GM13977 (cell line): ENCODE measurements around the gene EVC.
"Not testable (repeated sequence)": the region's sequence is repeated elsewhere in the genome, so short reads cannot be mapped to it uniquely, and the experiment has no call there.

ENCODE experiments used
- DNase-seq: peaks from one replicate; pipeline ENCODE4 v3.0.0; 2012; ENCODE audit warnings: low spot score
- in situ Hi-C: fragments of 300-500 bp; cut with MboI; formaldehyde crosslinking; loops from one replicate; pipeline ENCODE4 v1.12.0; 2022; ENCODE audit warnings: low sequenced_read_pairs, low pct_unique_long_range_greater_than_20kb, mixed read lengths, inconsistent platforms; ENCODE audit not compliant: unreplicated experiment
- TF ChIP-seq, protein P1 (sequence below): IDR thresholded peaks from 2 replicates; pipeline ENCODE4 v1.5.1; 2012; ENCODE audit warnings: mild to moderate bottlenecking, control low read depth; ENCODE audit not compliant: insufficient read depth; ENCODE audit errors: extremely low read depth, missing control alignments

The EVC gene

DNA sequence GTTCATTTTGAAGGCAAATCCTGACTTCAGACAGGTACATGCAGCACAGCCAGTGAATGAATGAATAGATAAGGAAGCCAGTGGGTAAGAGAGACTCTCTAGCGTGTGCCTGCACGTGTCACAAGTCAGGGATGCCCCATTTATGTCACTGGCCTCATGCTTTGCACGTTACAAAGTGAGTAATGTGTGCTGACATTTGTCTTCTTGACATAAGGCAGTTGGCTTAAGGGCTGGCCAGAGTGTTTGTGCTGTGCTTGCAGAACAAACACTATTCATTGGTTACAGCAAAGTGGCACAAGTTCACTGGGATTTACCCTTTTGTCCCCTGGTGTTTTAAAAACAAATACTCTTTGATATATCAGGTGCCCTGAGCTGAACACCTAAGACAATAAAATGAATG lies 125.9 kb downstream of the EVC start:
- DNase-seq, result no peak
- TF ChIP-seq, protein P1, sequence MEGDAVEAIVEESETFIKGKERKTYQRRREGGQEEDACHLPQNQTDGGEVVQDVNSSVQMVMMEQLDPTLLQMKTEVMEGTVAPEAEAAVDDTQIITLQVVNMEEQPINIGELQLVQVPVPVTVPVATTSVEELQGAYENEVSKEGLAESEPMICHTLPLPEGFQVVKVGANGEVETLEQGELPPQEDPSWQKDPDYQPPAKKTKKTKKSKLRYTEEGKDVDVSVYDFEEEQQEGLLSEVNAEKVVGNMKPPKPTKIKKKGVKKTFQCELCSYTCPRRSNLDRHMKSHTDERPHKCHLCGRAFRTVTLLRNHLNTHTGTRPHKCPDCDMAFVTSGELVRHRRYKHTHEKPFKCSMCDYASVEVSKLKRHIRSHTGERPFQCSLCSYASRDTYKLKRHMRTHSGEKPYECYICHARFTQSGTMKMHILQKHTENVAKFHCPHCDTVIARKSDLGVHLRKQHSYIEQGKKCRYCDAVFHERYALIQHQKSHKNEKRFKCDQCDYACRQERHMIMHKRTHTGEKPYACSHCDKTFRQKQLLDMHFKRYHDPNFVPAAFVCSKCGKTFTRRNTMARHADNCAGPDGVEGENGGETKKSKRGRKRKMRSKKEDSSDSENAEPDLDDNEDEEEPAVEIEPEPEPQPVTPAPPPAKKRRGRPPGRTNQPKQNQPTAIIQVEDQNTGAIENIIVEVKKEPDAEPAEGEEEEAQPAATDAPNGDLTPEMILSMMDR, result no peak
- in situ Hi-C loops, result no loop called here

DNA sequence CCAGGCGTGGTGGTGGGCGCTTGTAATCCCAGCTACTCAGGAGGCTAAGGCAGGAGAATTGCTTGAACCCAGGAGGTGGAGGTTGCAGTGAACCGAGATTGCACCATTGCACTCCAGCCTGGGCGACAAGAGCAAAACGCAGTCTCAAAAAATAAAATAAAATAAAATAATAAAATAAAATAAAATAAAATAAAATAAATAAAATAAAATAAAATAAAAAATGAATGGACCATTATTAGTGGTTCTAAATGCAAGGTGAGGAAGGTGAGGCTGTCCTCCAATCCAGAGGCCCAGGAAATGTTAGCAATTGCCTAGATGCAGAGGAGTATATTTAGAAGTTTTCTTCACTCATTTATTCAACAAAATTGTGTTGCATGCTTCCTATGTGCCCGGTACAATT lies 126.5 kb downstream of the EVC start:
- in situ Hi-C loops, DNase-seq: not testable (repeated sequence)

DNA sequence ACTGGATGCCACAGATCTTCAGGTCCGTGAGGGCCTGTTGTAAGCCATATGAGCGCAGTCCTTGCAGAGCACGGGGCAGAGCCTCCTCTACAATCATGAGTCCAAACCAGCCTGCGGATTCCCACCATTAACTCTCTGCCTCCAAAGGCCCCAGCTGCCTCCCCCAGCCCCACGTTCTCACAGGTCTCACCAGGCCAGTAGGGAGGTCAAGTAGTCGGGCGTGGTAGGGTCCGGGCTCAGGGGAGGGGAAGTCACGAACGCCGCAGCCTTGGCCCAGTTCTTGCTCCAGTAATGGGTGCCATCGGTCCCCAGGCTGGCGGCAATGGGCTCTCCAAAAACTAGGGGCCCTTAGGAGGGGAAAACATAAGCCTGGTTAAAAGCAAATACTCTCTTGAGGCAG lies 128.3 kb downstream of the EVC start:
- TF ChIP-seq, protein P1, result no peak
- no peak for DNase-seq
- in situ Hi-C loops, result no loop called here

DNA sequence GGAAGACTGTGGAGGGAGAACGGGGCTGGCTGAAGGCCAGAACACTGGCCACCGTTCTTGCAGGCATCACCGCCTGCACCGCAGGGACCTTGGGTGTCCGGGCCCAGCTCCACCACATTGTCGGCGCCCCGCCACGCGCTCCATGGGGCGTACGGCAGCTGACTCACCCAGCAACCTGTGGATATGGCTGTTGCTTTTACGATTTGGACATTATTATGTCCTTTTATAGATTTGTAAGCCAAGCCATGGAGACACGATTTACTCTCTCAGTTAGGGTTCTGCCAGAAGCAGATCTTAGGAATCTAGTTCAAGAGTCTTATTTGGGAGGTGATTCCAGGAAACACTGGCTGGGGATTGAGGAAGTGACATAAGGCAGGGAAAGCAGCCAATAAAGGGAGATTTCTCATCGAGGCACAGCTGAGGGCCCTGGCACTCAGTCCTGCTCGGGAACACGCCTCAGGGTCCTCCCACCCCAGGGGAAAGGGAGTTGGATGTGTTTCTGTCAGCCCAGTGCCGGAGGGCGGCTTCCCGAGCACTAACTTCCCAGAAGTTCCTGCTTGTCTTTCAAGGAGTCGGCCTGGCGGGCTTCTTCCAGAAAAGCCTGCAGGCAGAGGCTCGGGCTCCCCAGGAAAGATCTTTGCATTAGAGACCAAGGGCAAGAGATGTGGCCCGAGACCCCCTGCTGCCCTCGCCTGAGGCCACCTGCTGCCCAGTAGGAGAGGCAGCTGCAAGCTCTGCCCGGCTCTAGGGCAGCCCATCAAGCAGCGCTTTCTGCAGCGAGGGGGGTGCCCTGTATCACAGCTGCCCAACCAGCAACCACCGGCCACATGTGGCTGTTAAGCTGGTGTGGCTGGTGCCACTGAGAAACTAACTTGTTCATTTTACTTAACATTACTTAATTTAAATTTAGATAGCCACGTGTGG lies 129.0 kb downstream of the EVC start:
- TF ChIP-seq, protein P1, result no peak
- in situ Hi-C loops, result no loop called here
- no peak for DNase-seq

DNA sequence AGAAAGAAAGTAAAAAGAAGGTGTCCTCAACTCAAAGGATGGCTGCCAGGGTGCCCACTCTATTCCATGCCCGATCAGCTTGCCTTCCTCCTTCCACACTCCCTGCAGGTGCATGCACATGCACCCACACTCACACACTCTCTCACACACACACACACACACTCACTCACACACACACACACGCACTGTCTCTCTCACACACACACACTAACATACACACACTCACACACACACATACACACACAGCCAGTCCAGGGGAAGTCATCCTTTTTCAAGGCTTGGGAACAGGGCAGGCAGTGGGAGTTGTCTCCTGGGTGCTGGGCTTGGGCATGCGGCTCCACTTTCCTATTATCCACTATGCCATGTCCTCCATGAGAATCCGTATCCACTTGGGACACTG lies 131.5 kb downstream of the EVC start:
- TF ChIP-seq, protein P1, result no peak
- in situ Hi-C loops, result no loop called here
- DNase-seq, result no peak

DNA sequence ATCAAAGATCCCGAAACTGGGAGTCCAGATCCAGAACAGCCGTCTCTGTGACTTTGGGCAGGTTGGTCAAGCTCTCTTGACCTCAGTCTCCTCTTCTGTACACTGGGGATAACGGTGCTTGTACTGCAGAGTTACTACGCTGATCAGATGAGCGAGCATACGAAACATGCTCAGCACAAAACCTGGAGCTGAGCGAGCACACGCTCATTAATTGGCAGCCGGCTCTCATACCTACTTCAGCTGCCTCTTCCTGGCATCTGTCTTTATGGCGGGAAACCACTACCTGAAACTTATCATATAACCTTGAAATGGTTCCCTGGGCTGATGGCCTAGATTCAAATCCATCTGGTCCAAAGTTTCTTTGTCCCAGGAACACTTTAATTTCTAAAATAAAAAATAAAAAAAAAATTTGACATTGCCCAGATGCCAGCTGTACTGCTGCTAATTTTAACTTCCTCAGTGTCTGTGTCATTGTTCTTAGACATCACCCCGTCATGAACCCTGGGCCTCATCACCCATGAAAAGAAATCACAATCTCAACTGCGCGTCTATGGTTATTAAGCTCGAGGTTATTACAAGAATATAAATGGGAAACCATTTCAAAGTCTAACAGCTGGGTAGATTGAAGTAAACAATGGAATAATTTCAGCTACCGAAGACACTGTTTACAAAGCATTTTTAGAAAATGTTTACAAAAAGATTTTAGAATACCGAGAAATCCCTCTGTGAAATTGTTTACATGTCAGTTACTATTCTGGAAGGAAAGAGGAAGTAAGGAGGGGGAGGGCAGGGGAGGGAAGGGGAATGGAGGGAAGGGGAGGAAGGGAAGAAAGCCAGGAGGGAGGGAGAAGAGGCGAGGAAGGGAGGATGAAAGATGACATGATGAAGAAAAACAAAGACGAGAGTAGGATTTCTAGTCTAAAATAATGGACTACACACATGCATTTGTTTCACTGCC lies 132.9 kb downstream of the EVC start:
- TF ChIP-seq, protein P1, result no peak

More for the DNA sequence above, 132.9 kb downstream of the EVC start:
- no peak for DNase-seq
- in situ Hi-C loops, result no loop called here
